ENCODE results near the gene RBBP8NL. TPM values are rescaled to one million over a fixed set of nuclear protein-coding genes. Genes with fewer than 3 reads are reported as not detected.

RBBP8NL gene
- total and polyA plus RNA-seq, 9 of the 15 experiments (the other 6 are each of a cell fraction or from before 2014, with no cell fraction given): not detected

- H3K79me2 ChIP-seq (ENCODE audit: control insufficient read depth, insufficient read depth, low read length): peaks cover 11% of the 10 kb centered on the region
- BruUV-seq (replicated peaks): no TSS peak
- in situ Hi-C loops (cut with MboI) (no loop called here), intact Hi-C loops (cut with micrococcal nuclease) (no loop called here)
- no peaks in the 10 kb centered on the region for H4K20me1 ChIP-seq (replicated peaks; ENCODE audit: control insufficient read depth, insufficient read depth, low read length)
- no peaks in the 10 kb centered on the region for H3K36me3 ChIP-seq (ENCODE audit: control insufficient read depth, insufficient read depth, low read length)
- H3K9ac ChIP-seq (ENCODE audit: insufficient read depth in 1 of 2, low read depth in 2 of 2, low read length in 2 of 2): peak overlapping the region in 1 of 2 experiments; percentile 82; a peak in 2 of 4 replicates
- TF ChIP-seq POLR2G (IDR thresholded peaks at IDR 0.05; ENCODE audit: low read depth, low read length) (peak; percentile 5; the same call in 1 of the 2 replicates), POLR3G (IDR thresholded peaks at IDR 0.05; ENCODE audit: extremely low read depth, insufficient read length, insufficient replicate concordance) (no peak)
- H3K9me3 ChIP-seq (replicated peaks; ENCODE audit: control insufficient read depth, insufficient read depth, low read depth, low read length): no peaks in the 10 kb centered on the region
- H3K4me3 ChIP-seq: no peak overlapping the region
- FAIRE-seq (no peak), DNase-seq (ENCODE audit: extremely low read depth in 1 of 4, low spot score in 3 of 4) (no peak), ATAC-seq (no peak)
- ChIA-PET POLR2A (interaction anchor here (0.6 kb wide), 2 partner anchors 11 to 370 kb away, joined by 3 to 4 read pairs; no protein-coding TSS in a partner anchor), CTCF (ENCODE audit: low intra/inter-chr PET ratio) (no interaction called here)
- H3K4me1 ChIP-seq (replicated peaks in 1 of 2; ENCODE audit: control insufficient read depth in 2 of 2, insufficient read depth in 2 of 2, low read length in 2 of 2): peaks cover 32 to 91% of the 10 kb centered on the region in 2 experiments
- no peaks in the 10 kb centered on the region for H3K27me3 ChIP-seq (ENCODE audit: control insufficient read depth in 2 of 2, insufficient read depth in 2 of 2, low read length in 2 of 2)
- no peak overlapping the region for H2AFZ ChIP-seq (ENCODE audit: low read depth, low read length)
- no peak overlapping the region for H3K4me2 ChIP-seq (ENCODE audit: insufficient read depth, low read length)
- WGBS (ENCODE audit: insufficient coverage, low coverage, missing lambda C conversion rate): 67% methylated on average over 13 of the region's 18 CpGs
- no peak overlapping the region for H3K27ac ChIP-seq (ENCODE audit: extremely low read depth, low read depth, low read length)
- H3K9me1 ChIP-seq (ENCODE audit: control insufficient read depth, insufficient read depth, low read length): no peaks in the 10 kb centered on the region
These were observed 56.3 kb downstream of the RBBP8NL start for GRCh38 chr20:62370807-62371587.

- in situ Hi-C loops (cut with MboI): no loop called here
- FAIRE-seq (peak; percentile 79), DNase-seq (ENCODE audit: extremely low read depth in 1 of 4, low spot score in 3 of 4) (peak; percentile 45 to 64 (median 48)), ATAC-seq (no peak)
- H3K27ac ChIP-seq (ENCODE audit: extremely low read depth, low read depth, low read length): no peak overlapping the region
- CTCF ChIA-PET (ENCODE audit: low intra/inter-chr PET ratio): no interaction called here
- no peak overlapping the region for H3K4me3 ChIP-seq
- H3K9ac ChIP-seq (ENCODE audit: insufficient read depth in 1 of 2, low read depth in 2 of 2, low read length in 2 of 2): peak overlapping the region in 1 of 2 experiments; percentile 82; a peak in 2 of 4 replicates
- H3K4me1 ChIP-seq (replicated peaks in 1 of 2; ENCODE audit: control insufficient read depth in 2 of 2, insufficient read depth in 2 of 2, low read length in 2 of 2): peaks cover 39 to 91% of the 10 kb centered on the region in 2 experiments
- no peaks in the 10 kb centered on the region for H3K9me1 ChIP-seq (ENCODE audit: control insufficient read depth, insufficient read depth, low read length)
- 0 out of 3 replicates have a peak, but pooled peaks cover under 1% of the 10 kb centered on the region for H3K36me3 ChIP-seq (ENCODE audit: control insufficient read depth, insufficient read depth, low read length)
- no peak overlapping the region for H2AFZ ChIP-seq (ENCODE audit: low read depth, low read length)
- BruUV-seq (replicated peaks): no TSS peak
- no peaks in the 10 kb centered on the region for H3K27me3 ChIP-seq (ENCODE audit: control insufficient read depth in 2 of 2, insufficient read depth in 2 of 2, low read length in 2 of 2)
- H4K20me1 ChIP-seq (replicated peaks; ENCODE audit: control insufficient read depth, insufficient read depth, low read length): 0 out of 2 replicates have a peak, but pooled peaks cover under 1% of the 10 kb centered on the region
- intact Hi-C loops (cut with micrococcal nuclease): no loop called here
- H3K9me3 ChIP-seq (replicated peaks; ENCODE audit: control insufficient read depth, insufficient read depth, low read depth, low read length): no peaks in the 10 kb centered on the region
- 55% methylated on average over 19 of the region's 19 CpGs for whole genome bisulfite sequencing (ENCODE audit: insufficient coverage, low coverage, missing lambda C conversion rate)
- H3K79me2 ChIP-seq (ENCODE audit: control insufficient read depth, insufficient read depth, low read length): peaks cover 18% of the 10 kb centered on the region
- H3K4me2 ChIP-seq (ENCODE audit: insufficient read depth, low read length): 0 out of 2 replicates have a peak overlapping the region, but pooled peaks have one; percentile 5
- POLR2A ChIA-PET: no interaction called here
- TF ChIP-seq GABPB1 (CRISPR knock-in tag; IDR thresholded peaks at IDR 0.05): no peak
- TF ChIP-seq POLR2G (IDR thresholded peaks at IDR 0.05; ENCODE audit: low read depth, low read length): 0 out of 2 replicates have a peak, but pooled peaks have one; percentile 13
- no peak for TF ChIP-seq JUNB (CRISPR knock-in tag; conservative IDR thresholded peaks at IDR 0.05)
- no peak for TF ChIP-seq MEF2D (tag; conservative IDR thresholded peaks at IDR 0.05; ENCODE audit: low read depth)
- TF ChIP-seq ZNF24 (IDR thresholded peaks at IDR 0.05): no peak
- peak; percentile 24; the same call in 1 of the 2 replicates for TF ChIP-seq TCF3 (CRISPR knock-in tag; IDR thresholded peaks at IDR 0.05)
- no peak for TF ChIP-seq L3MBTL2 (IDR thresholded peaks at IDR 0.05)
- TF ChIP-seq FOSL1 (tag; conservative IDR thresholded peaks at IDR 0.05): peak; percentile 62
- TF ChIP-seq, protein P1, sequence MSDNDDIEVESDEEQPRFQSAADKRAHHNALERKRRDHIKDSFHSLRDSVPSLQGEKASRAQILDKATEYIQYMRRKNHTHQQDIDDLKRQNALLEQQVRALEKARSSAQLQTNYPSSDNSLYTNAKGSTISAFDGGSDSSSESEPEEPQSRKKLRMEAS (CRISPR knock-in tag; IDR thresholded peaks at IDR 0.05): no peak
- no peak for TF ChIP-seq HES1 (IDR thresholded peaks at IDR 0.05; ENCODE audit: low read depth)
- TF ChIP-seq ZC3H11A (IDR thresholded peaks at IDR 0.05; ENCODE audit: low read depth, low read length): no peak
- TF ChIP-seq ESRRA (IDR thresholded peaks at IDR 0.05; ENCODE audit: borderline replicate concordance, low read depth): peak; percentile 63
- TF ChIP-seq ZBTB7A (IDR thresholded peaks at IDR 0.05; ENCODE audit: borderline replicate concordance, control insufficient read depth, low read depth, low read length): peak; percentile 71
These were observed 57.1 kb downstream of the RBBP8NL start for GRCh38 chr20:62370115-62370806.

Measured in K562 (cell line).